Stomach (tissue), 9 donors: Measurements from ENCODE around the gene TANGO2. TPM values are rescaled to one million over a fixed set of nuclear protein-coding genes. Genes with fewer than 3 reads are reported as not detected.
A peak's percentile ranks its signal among the peaks of the same experiment; 100 is the strongest.

Experiments
- DNase-seq, 2 donors: peaks; one replicate each; pipeline versions ENCODE4 v3.0.0 to v3.0.0-alpha.2; 2013 to 2019
- H3K27ac ChIP-seq, 5 donors: fragments of 200-600 bp in 4 of 5; sonication (generic) in 4 of 5; one replicate each; pipeline ENCODE4 v1.5.1; 2013 to 2019; ENCODE audit warnings: mild to moderate bottlenecking in 1 of 5, moderate library complexity in 1 of 5
- H3K27me3 ChIP-seq, 3 donors: fragments of 200-600 bp; sonication (generic); one replicate each; pipeline ENCODE4 v1.5.1; 2017 to 2019; ENCODE audit warnings: mixed run types in 1 of 3
- H3K36me3 ChIP-seq, 4 donors: fragments of 200-600 bp; sonication (generic); 1 replicate in 3 of 4; 2 replicates in 1 of 4; pipeline ENCODE4 v1.5.1; 2016 to 2019
- H3K4me1 ChIP-seq, 4 donors: fragments of 200-600 bp; sonication (generic); one replicate each; pipeline ENCODE4 v1.5.1; 2016 to 2019
- H3K4me3 ChIP-seq, 4 donors: fragments of 200-600 bp; sonication (generic) in 3 of 4; one replicate each; pipeline ENCODE4 v1.5.1; 2016 to 2019; ENCODE audit warnings: mild to moderate bottlenecking in 1 of 4
- H3K9me3 ChIP-seq, 4 donors: fragments of 200-600 bp; sonication (generic); one replicate each; pipeline ENCODE4 v1.5.1; 2016 to 2019
- EP300 ChIP-seq: sonication (generic); formaldehyde crosslinking; IDR thresholded peaks from one replicate; pipeline ENCODE4 v1.6.1; 2017; ENCODE audit warnings: antibody characterized with exemption
- POLR2A ChIP-seq, 4 donors: fragments of 450-650 bp; IDR thresholded peaks; one replicate each; pipeline ENCODE4 v1.6.1; 2016; ENCODE audit warnings: antibody characterized with exemption in 4 of 4, control low read depth in 2 of 4, mild to moderate bottlenecking in 1 of 4, moderate library complexity in 1 of 4
- POLR2AphosphoS5 ChIP-seq, 3 donors: sonication (generic); formaldehyde crosslinking; IDR thresholded peaks; one replicate each; pipeline ENCODE4 v1.6.1; 2016; ENCODE audit warnings: antibody characterized with exemption in 3 of 3
- WGBS, 5 donors: extraction: QIAGEN DNeasy Blood & Tissue Kit in 3 of 5; methylation state at CpG; one replicate each; pipeline versions ENCODE4 v1.1.5 to v1.1.7; 2013 to 2018; 5-methylcytosine and 5-hydroxymethylcytosine counted together
- intact Hi-C: fragments of 100-400 bp; cut with DNase I; formaldehyde crosslinking; loops from one replicate; pipeline ENCODE4 v1.15.1; 2023; ENCODE audit warnings: low total_unique reads
- polyA plus RNA-seq, 3 donors: library from polyadenylated mRNA; stranded (reverse); fragments of 200-250 nt; gene quantifications; one replicate each; pipeline ENCODE4 v1.2.3, GENCODE V29; 2013
- total RNA-seq, 5 donors: library from RNA; depleted of rRNA; stranded (reverse); fragments of >200 nt; gene quantifications; one replicate each; pipeline versions ENCODE4 v1.1.0 to v1.2.3, GENCODE V29; 2014 to 2016
- TF ChIP-seq, protein P1 (sequence below), 7 experiments: fragments of 450-650 bp in 4 of 7; fragments of 200-600 bp in 3 of 7; sonication (generic) in 3 of 7; IDR thresholded peaks; one replicate each; pipeline ENCODE4 v1.5.1; 2016 to 2019; ENCODE audit warnings: antibody characterized with exemption in 7 of 7, control low read depth in 2 of 7, mild to moderate bottlenecking in 1 of 7
- donor health status: healthy with polysubstance abuse.
- donor health status: Bipolar disorder and iron deficiency.
- donor health status: healthy.

TANGO2 gene
- total and polyA plus RNA-seq, 8 donors = 13.8 to 38.8 (median 26.6) TPM

GRCh38 chr22:20084547-20085413, 63.9 kb downstream of the TANGO2 start:
- H3K9me3 ChIP-seq = no peaks in the 10 kb centered on the region
- DNase-seq = peak; percentile 52 to 53

GRCh38 chr22:20085651-20086050, 64.7 kb downstream of the TANGO2 start:
- TF ChIP-seq POLR2AphosphoS5 (IDR thresholded peaks at IDR 0.05) = no peak
- TF ChIP-seq EP300 = no peak
- TF ChIP-seq, protein P1, sequence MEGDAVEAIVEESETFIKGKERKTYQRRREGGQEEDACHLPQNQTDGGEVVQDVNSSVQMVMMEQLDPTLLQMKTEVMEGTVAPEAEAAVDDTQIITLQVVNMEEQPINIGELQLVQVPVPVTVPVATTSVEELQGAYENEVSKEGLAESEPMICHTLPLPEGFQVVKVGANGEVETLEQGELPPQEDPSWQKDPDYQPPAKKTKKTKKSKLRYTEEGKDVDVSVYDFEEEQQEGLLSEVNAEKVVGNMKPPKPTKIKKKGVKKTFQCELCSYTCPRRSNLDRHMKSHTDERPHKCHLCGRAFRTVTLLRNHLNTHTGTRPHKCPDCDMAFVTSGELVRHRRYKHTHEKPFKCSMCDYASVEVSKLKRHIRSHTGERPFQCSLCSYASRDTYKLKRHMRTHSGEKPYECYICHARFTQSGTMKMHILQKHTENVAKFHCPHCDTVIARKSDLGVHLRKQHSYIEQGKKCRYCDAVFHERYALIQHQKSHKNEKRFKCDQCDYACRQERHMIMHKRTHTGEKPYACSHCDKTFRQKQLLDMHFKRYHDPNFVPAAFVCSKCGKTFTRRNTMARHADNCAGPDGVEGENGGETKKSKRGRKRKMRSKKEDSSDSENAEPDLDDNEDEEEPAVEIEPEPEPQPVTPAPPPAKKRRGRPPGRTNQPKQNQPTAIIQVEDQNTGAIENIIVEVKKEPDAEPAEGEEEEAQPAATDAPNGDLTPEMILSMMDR (IDR thresholded peaks at IDR 0.05) = no peak
- no peak for TF ChIP-seq POLR2A (IDR thresholded peaks at IDR 0.05)
- no peak overlapping the region for H3K27ac ChIP-seq
- no peaks in the 10 kb centered on the region for H3K9me3 ChIP-seq
- no peak for DNase-seq
- no peak overlapping the region for H3K4me3 ChIP-seq
- WGBS, 5 donors = 93 to 97% (median 95%) methylated on average over 20 of the region's 20 CpGs
- intact Hi-C loops = no loop called here
- H3K36me3 ChIP-seq = peaks cover 49 to 53% (median 52%) of the 10 kb centered on the region in 4 donors
- peaks cover 43 to 52% (median 46%) of the 10 kb centered on the region in 4 donors for H3K4me1 ChIP-seq
- no peaks in the 10 kb centered on the region for H3K27me3 ChIP-seq

More at GRCh38 chr22:20084547-20085413, 63.9 kb downstream of the TANGO2 start:
- TF ChIP-seq, protein P1 (IDR thresholded peaks at IDR 0.05) = peak in 4 of 7 experiments; percentile 6 to 15 (median 12)
- no peak for TF ChIP-seq EP300
- no peak for TF ChIP-seq POLR2AphosphoS5 (IDR thresholded peaks at IDR 0.05)
- no peak for TF ChIP-seq POLR2A (IDR thresholded peaks at IDR 0.05)
- H3K4me1 ChIP-seq = peaks cover 43 to 52% (median 46%) of the 10 kb centered on the region in 4 donors
- peak overlapping the region in 2 of 5 donors; percentile 28 to 37 for H3K27ac ChIP-seq
- H3K4me3 ChIP-seq = no peak overlapping the region
- 50 to 65% (median 57%) methylated on average over 14 to 23 of the region's 23 CpGs for WGBS, 5 donors
- intact Hi-C loops = no loop called here
- no peaks in the 10 kb centered on the region for H3K27me3 ChIP-seq
- peaks cover 40 to 44% (median 43%) of the 10 kb centered on the region in 4 donors for H3K36me3 ChIP-seq

GRCh38 chr22:20086101-20086599, 65.2 kb downstream of the TANGO2 start:
- H3K4me1 ChIP-seq = peaks cover 39 to 47% (median 41%) of the 10 kb centered on the region in 4 donors
- DNase-seq = no peak
- 90 to 97% (median 93%) methylated on average over 24 of the region's 24 CpGs for WGBS, 5 donors
- TF ChIP-seq POLR2A (IDR thresholded peaks at IDR 0.05) (no peak), POLR2AphosphoS5 (IDR thresholded peaks at IDR 0.05) (no peak), EP300 (no peak)
- TF ChIP-seq, protein P1 (IDR thresholded peaks at IDR 0.05) = no peak
- H3K4me3 ChIP-seq = no peak overlapping the region
- no peak overlapping the region for H3K27ac ChIP-seq
- intact Hi-C loops = no loop called here
- H3K9me3 ChIP-seq = no peaks in the 10 kb centered on the region
- H3K36me3 ChIP-seq = peaks cover 54 to 58% (median 57%) of the 10 kb centered on the region in 4 donors
- no peaks in the 10 kb centered on the region for H3K27me3 ChIP-seq

DNA sequence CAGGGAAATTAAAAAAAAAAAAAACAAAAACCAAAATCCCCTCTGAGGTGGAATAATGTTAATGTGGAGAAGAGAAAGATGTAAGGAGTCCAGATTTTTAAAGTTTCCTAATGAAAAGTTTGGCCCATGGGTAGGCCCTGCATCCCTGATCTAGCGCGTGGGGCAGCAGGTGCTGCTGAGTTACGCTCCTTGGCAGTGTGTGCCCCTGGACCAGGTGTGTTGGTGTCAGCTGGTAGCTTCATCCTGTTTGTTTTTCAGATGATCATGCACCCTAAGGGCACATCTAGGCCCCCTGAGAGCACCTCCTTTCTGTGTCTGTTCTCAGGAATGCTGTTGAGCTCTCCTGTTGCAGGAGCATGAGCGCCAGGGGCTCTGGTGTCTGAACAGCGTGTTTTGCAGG, 65.9 kb downstream of the TANGO2 start:
- TF ChIP-seq POLR2AphosphoS5 (IDR thresholded peaks at IDR 0.05) (no peak), EP300 (no peak), POLR2A (IDR thresholded peaks at IDR 0.05) (no peak)
- TF ChIP-seq, protein P1 (IDR thresholded peaks at IDR 0.05) = no peak
- Histone ChIP-seq H3K9me3 (no peaks in the 10 kb centered on the region), H3K27me3 (no peaks in the 10 kb centered on the region), H3K36me3 (peaks cover 60 to 64% (median 63%) of the 10 kb centered on the region in 4 donors), H3K4me1 (peaks cover 33 to 41% (median 35%) of the 10 kb centered on the region in 4 donors), H3K4me3 (no peak overlapping the region), H3K27ac (no peak overlapping the region)
- DNase-seq = no peak
- intact Hi-C loops = no loop called here
- 94 to 99% (median 97%) methylated on average over 5 of the region's 5 CpGs for WGBS, 5 donors
